Spleen (tissue), 11 donors: ENCODE measurements around the gene LIN7C. TPM values are rescaled to one million over a fixed set of nuclear protein-coding genes. Genes with fewer than 3 reads are reported as not detected.

ENCODE experiments used
- DNase-seq: peaks from one replicate; pipeline ENCODE4 v3.0.0-alpha.2; 2020
- H3K27ac ChIP-seq, 8 donors: fragments of 200-600 bp; sonication (generic) in 7 of 8; 1 replicate in 4 of 8; 2 replicates in 4 of 8; pipeline versions ENCODE4 v1.5.0 to v1.8.0; 2016 to 2021; ENCODE audit warnings: inconsistent platforms in 4 of 8, mild to moderate bottlenecking in 4 of 8, moderate library complexity in 1 of 8
- H3K27me3 ChIP-seq, 7 donors: fragments of 200-600 bp; sonication (generic) in 6 of 7; replicated peaks in 1 of 7; 1 replicate in 4 of 7; 2 replicates in 3 of 7; pipeline versions ENCODE4 v1.5.0 to v1.8.0; 2016 to 2021; ENCODE audit warnings: inconsistent platforms in 3 of 7, mild to moderate bottlenecking in 1 of 7
- H3K36me3 ChIP-seq, 6 donors: fragments of 200-600 bp; sonication (generic) in 5 of 6; 1 replicate in 4 of 6; 2 replicates in 2 of 6; pipeline versions ENCODE4 v1.5.0 to v1.8.0; 2016 to 2021; ENCODE audit warnings: inconsistent platforms in 2 of 6
- H3K4me1 ChIP-seq, 6 donors: fragments of 200-600 bp; sonication (generic) in 5 of 6; 1 replicate in 3 of 6; 2 replicates in 3 of 6; pipeline versions ENCODE4 v1.5.0 to v1.8.0; 2016 to 2021; ENCODE audit warnings: inconsistent platforms in 3 of 6
- H3K4me3 ChIP-seq, 8 donors: fragments of 200-600 bp; sonication (generic) in 7 of 8; 1 replicate in 4 of 8; 2 replicates in 4 of 8; pipeline versions ENCODE4 v1.5.0 to v1.8.0; 2016 to 2021; ENCODE audit warnings: inconsistent platforms in 4 of 8, mild to moderate bottlenecking in 4 of 8, moderate library complexity in 2 of 8
- H3K9me3 ChIP-seq, 8 donors: fragments of 200-600 bp; sonication (generic) in 7 of 8; 1 replicate in 4 of 8; 2 replicates in 4 of 8; pipeline versions ENCODE4 v1.5.0 to v1.8.0; 2016 to 2021; ENCODE audit warnings: inconsistent platforms in 4 of 8
- POLR2A ChIP-seq, 3 donors: fragments of 450-650 bp; IDR thresholded peaks; one replicate each; pipeline ENCODE4 v1.5.1; 2017; ENCODE audit warnings: antibody characterized with exemption in 3 of 3, mild to moderate bottlenecking in 1 of 3
- POLR2AphosphoS5 ChIP-seq, 3 donors: sonication (generic); formaldehyde crosslinking; IDR thresholded peaks; one replicate each; pipeline ENCODE4 v1.5.1; 2017; ENCODE audit warnings: antibody characterized with exemption in 3 of 3
- WGBS, 5 donors: extraction: QIAGEN DNeasy Blood & Tissue Kit in 3 of 5; methylation state at CpG; one replicate each; pipeline versions ENCODE4 v1.1.5 to v1.1.7; 2013 to 2018; 5-methylcytosine and 5-hydroxymethylcytosine counted together
- intact Hi-C: fragments of 100-400 bp; cut with DNase I; formaldehyde crosslinking; loops from one replicate; pipeline ENCODE4 v1.15.0; 2023; ENCODE audit warnings: low total_unique reads
- polyA plus RNA-seq, 3 donors: library from polyadenylated mRNA; stranded (reverse); fragments of 200-250 nt; gene quantifications; one replicate each; pipeline ENCODE4 v1.2.1, GENCODE V29; 2013
- total RNA-seq, 7 donors: library from RNA; depleted of rRNA in 3 of 7; stranded (reverse); fragments of >200 nt in 3 of 7; fragmentation: NEBNext Ultra II Directional in 4 of 7; extraction: Animal tissue kit (Norgen Biotek cat#: 25700) in 4 of 7; gene quantifications; one replicate each; pipeline versions ENCODE4 v1.1.0 to v1.2.1, GENCODE V29; 2016 to 2021
- TF ChIP-seq, protein P1 (sequence below), 11 experiments: fragments of 200-600 bp in 7 of 11; fragments of 450-650 bp in 4 of 11; sonication (generic) in 4 of 11; IDR thresholded peaks in 8 of 11; conservative IDR thresholded peaks in 3 of 11; 1 replicate in 7 of 11; 2 replicates in 4 of 11; pipeline versions ENCODE4 v1.4.0 to v1.8.0; 2016 to 2021; ENCODE audit warnings: antibody characterized with exemption in 11 of 11, inconsistent platforms in 4 of 11, mild to moderate bottlenecking in 1 of 11
- donor health status: healthy with polysubstance abuse.
- donor health status: DM: no; HTN: no; CAD: no; lungs with moderate emphysema.
- donor health status: DM: no; HTN: no; CAD: no.
- donor health status: Bipolar disorder and iron deficiency.
- donor health status: healthy.
- donor health status: DM: no; HTN: no; CAD: no.
- donor health status: DM: yes; HTN: yes; CAD: no.

The LIN7C gene
- total and polyA plus RNA-seq, 10 donors: 4.8 to 42.4 (median 30.5) TPM

DNA sequence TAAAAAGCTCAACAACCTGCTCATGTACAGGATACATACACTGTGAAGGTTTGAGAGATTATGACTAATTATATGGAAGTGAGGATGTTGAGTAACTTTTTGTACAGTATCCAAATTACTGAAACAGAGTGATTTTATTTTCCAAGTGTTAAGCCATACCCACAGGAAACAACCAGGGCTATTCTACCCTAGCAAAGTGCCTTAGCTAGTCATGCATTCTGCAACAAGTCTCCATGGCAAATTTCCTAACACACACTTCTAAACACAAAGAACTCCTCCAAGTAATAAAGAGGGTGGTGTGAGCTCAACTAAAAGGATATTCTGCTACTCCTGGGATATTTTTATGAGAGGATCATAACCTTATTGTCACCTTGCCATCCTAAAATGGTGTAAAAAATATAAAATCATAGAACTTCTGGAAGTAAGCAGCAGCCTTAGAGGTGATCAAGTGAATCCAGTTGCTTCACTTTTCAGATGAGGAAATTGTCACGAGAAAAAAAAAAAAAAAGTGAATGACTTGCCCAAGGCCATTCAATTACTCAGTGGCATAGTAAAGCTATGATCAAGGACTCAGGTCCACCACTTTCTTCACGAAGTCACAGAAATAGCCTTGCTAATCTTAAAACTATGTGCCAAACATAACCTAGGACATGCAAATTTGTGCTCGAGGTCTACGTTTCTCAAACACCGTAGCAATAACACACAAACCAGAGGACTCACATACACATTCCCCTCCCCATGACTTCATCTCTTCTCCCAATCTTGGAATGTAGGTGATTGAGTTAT is 38.2 kb downstream of the LIN7C start:
- Histone ChIP-seq H3K9me3 (no peaks in the 10 kb centered on the region), H3K27ac (peak overlapping the region in 4 of 8 donors; percentile 27 to 58 (median 52)), H3K4me3 (peak overlapping the region in 3 of 8 donors; percentile 82 to 94 (median 83)), H3K27me3 (peaks cover 0 to 15% (median 0%) of the 10 kb centered on the region in 7 donors), H3K4me1 (peaks cover 2 to 71% (median 37%) of the 10 kb centered on the region in 6 donors), H3K36me3 (no peaks in the 10 kb centered on the region)
- 52 to 73% (median 64%) methylated on average over 5 of the region's 5 CpGs for WGBS, 5 donors
- TF ChIP-seq, protein P1, sequence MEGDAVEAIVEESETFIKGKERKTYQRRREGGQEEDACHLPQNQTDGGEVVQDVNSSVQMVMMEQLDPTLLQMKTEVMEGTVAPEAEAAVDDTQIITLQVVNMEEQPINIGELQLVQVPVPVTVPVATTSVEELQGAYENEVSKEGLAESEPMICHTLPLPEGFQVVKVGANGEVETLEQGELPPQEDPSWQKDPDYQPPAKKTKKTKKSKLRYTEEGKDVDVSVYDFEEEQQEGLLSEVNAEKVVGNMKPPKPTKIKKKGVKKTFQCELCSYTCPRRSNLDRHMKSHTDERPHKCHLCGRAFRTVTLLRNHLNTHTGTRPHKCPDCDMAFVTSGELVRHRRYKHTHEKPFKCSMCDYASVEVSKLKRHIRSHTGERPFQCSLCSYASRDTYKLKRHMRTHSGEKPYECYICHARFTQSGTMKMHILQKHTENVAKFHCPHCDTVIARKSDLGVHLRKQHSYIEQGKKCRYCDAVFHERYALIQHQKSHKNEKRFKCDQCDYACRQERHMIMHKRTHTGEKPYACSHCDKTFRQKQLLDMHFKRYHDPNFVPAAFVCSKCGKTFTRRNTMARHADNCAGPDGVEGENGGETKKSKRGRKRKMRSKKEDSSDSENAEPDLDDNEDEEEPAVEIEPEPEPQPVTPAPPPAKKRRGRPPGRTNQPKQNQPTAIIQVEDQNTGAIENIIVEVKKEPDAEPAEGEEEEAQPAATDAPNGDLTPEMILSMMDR (IDR thresholded peaks at IDR 0.05 in 8 of 11, conservative IDR thresholded peaks at IDR 0.05 in 3 of 11): no peak
- TF ChIP-seq POLR2AphosphoS5 (IDR thresholded peaks at IDR 0.05): no peak
- no peak for DNase-seq
- intact Hi-C loops: no loop called here

DNA sequence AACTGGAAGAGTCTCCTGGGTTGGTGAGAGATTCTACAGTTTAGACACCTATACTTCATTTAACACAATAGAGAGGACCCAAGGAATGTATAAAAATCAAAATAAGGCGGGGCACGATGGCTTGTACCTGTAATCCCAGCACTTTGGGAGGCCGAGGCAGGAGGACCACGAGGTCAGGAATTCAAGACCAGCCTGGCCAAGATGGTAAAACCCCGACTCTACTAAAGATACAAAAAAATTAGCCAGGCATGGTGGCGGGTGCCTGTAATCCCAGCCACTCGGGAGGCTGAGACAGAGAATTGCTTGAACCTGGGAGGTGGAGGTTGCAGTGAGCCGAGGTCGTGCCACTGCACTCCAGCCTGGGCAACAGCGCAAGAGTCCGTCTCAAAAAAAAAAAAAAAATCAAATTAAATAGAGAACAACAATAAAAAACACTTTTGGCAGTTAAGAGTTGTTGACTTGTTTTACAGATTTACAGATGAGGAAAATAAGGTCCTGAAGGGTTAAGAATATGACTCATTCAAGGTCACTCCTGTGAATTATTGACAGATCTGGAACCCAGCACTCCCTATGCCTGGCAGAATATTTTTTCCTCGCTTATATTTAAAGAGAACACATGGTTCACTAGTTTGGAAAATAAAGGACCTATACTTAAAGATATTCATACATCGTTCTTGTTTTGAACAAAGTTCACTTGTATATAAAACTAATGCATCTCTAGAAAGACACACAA is 39.2 kb downstream of the LIN7C start:
- Histone ChIP-seq H3K27me3 (peaks cover 0 to 10% (median 0%) of the 10 kb centered on the region in 7 donors), H3K4me3 (no peak overlapping the region), H3K9me3 (no peaks in the 10 kb centered on the region), H3K4me1 (peaks cover 2 to 75% (median 40%) of the 10 kb centered on the region in 6 donors), H3K27ac (peak overlapping the region in 4 of 8 donors; percentile 27 to 58 (median 52)), H3K36me3 (no peaks in the 10 kb centered on the region)
- WGBS, 5 donors: 88 to 94% (median 91%) methylated on average over 13 of the region's 13 CpGs
- DNase-seq: no peak
- TF ChIP-seq POLR2A (IDR thresholded peaks at IDR 0.05): no peak
- TF ChIP-seq, protein P1 (IDR thresholded peaks at IDR 0.05 in 8 of 11, conservative IDR thresholded peaks at IDR 0.05 in 3 of 11): no peak
- TF ChIP-seq POLR2AphosphoS5 (IDR thresholded peaks at IDR 0.05): no peak
- intact Hi-C loops: no loop called here

DNA sequence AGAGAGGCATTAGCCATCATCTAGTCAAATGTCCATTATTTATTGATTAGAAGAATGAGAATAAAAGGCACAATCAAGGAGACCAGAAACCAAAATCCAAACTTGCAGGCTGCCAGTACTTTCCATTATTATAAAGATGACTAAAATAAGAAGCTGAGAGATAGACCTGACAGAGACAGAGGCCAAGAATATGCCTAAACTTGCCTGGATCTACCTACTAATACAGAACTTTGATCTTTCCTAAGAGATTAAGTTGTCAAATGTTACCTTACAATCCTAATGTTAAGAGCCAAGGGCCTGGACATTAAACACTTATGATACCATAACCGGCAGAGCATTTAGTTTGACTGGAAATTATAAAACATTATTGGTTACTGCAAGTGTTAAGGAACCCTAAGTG is 40.2 kb downstream of the LIN7C start:
- TF ChIP-seq POLR2AphosphoS5 (IDR thresholded peaks at IDR 0.05) (no peak), POLR2A (IDR thresholded peaks at IDR 0.05) (no peak)
- TF ChIP-seq, protein P1 (IDR thresholded peaks at IDR 0.05 in 8 of 11, conservative IDR thresholded peaks at IDR 0.05 in 3 of 11): no peak
- peaks cover 0 to 3% (median 0%) of the 10 kb centered on the region in 7 donors for H3K27me3 ChIP-seq
- no peaks in the 10 kb centered on the region for H3K9me3 ChIP-seq
- no peak for DNase-seq
- H3K4me3 ChIP-seq: no peak overlapping the region
- H3K27ac ChIP-seq: peak overlapping the region in 1 of 8 donors; percentile 32
- intact Hi-C loops: no loop called here
- no peaks in the 10 kb centered on the region for H3K36me3 ChIP-seq
- H3K4me1 ChIP-seq: peaks cover 2 to 74% (median 39%) of the 10 kb centered on the region in 6 donors
- WGBS, 5 donors: 82 to 92% (median 88%) methylated on average over 1 of the region's 1 CpG

DNA sequence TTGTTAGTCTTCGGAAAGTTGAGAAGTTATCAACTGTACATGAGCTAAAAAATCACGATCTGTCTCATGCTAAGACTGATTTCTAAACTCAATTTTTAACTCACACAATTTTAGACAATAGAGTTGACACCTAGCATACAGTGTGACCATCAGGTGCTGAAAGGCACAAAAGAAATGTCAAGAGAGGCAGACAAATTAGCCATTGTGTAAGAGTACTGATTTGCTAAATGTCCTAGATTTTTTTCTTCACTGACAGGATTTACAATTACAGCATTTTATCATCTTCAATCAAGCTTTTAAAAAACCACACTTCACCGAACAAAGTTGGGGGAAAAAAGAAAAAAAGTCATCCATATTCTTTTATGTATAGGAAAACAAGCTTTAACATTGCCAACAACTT is 40.9 kb downstream of the LIN7C start:
- no peak overlapping the region for H3K4me3 ChIP-seq
- TF ChIP-seq, protein P1 (IDR thresholded peaks at IDR 0.05 in 8 of 11, conservative IDR thresholded peaks at IDR 0.05 in 3 of 11): no peak
- TF ChIP-seq POLR2AphosphoS5 (IDR thresholded peaks at IDR 0.05): no peak
- no peak for TF ChIP-seq POLR2A (IDR thresholded peaks at IDR 0.05)
- 69 to 80% (median 74%) methylated on average over 3 of the region's 3 CpGs for WGBS, 5 donors
- H3K27me3 ChIP-seq: no peaks in the 10 kb centered on the region
- H3K36me3 ChIP-seq: no peaks in the 10 kb centered on the region
- peak overlapping the region in 1 of 8 donors; percentile 32 for H3K27ac ChIP-seq
- H3K4me1 ChIP-seq: peaks cover 0 to 67% (median 33%) of the 10 kb centered on the region in 6 donors
- no peak for DNase-seq
- intact Hi-C loops: no loop called here
- H3K9me3 ChIP-seq: no peaks in the 10 kb centered on the region
